Measurements from ENCODE around the gene USP34.

Gene USP34

DNA sequence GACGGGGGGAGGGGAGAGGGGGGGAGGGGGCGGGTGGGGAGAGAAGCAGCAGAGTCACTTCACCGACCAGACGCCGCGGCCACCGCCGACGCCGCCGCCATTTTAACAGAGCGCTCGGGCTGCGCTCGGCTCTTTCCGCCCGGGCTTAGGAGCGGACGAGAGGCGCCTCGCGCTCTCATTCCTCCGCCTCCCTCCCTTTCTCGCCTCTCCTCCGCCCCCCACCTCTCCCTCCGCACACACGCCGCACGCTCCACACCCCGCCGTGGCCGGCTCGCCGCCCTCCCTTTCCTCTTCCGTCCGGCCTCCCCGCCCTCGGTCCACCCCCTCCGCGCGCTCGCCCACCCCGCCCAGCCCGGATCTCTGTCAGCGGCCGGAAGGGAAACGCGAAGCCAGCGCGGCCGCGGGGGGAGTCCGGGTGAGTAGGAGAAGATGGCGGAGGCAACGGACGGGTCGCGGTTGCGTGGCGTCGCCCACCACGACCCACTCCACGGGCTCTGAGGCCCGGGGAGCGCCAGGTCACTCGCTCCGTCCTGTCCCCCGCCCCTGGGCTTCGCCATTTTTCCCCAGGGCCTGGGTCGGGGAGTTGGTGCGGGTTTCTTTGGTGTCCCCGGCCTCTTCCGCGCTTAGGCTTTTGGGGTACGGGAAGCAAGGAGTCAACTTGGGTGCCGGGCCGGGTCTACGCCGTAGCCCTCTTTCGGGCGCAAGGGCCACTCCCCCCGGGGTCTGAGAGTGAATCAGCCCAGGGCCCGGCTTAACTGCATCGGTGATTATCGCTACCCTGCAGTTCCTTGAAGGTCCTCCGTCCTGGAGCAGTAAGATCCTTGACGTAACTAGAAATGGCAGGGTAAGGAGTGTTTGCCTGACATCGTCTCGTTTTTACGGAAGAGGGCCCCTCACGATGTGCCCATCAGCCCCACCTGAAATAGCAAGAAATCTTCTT, at the start of gene USP34:
USP34 (minus strand) TSS at position 123 of the 940 bp plus-strand sequence. CDS start 395 bp downstream, outside the sequence.
- TF ChIP-seq ZFP30 (CRISPR knock-in tag; IDR thresholded peaks at IDR 0.05) (no peak), CSDC2 (CRISPR knock-in tag; IDR thresholded peaks at IDR 0.05) (0 out of 2 replicates have a peak, but pooled peaks have one; percentile 42), PPARA (CRISPR knock-in tag; IDR thresholded peaks at IDR 0.05; ENCODE audit: borderline replicate concordance) (no peak), TSHZ2 (CRISPR knock-in tag; IDR thresholded peaks at IDR 0.05) (no peak)
- peak; percentile 89 for ATAC-seq

- no peak for ATAC-seq
These were observed 49.4 kb upstream of the USP34 start for GRCh38 chr2:61520261-61520660.

More at GRCh38 chr2:61520261-61520660, 49.4 kb upstream of the USP34 start:
- TF ChIP-seq ZNF8 (CRISPR knock-in tag; IDR thresholded peaks at IDR 0.05) (no peak), BACH2 (CRISPR knock-in tag; IDR thresholded peaks at IDR 0.05; ENCODE audit: borderline replicate concordance) (no peak), GLIS3 (CRISPR knock-in tag; IDR thresholded peaks at IDR 0.05) (no peak), TSHZ2 (CRISPR knock-in tag; IDR thresholded peaks at IDR 0.05) (no peak), CSDC2 (CRISPR knock-in tag; IDR thresholded peaks at IDR 0.05) (no peak), ZFP30 (CRISPR knock-in tag; IDR thresholded peaks at IDR 0.05) (no peak), TOX (CRISPR knock-in tag; IDR thresholded peaks at IDR 0.05; ENCODE audit: borderline replicate concordance) (no peak), ESRRG (CRISPR knock-in tag; IDR thresholded peaks at IDR 0.05) (no peak), ZFP3 (CRISPR knock-in tag; IDR thresholded peaks at IDR 0.05) (no peak), POU6F1 (CRISPR knock-in tag; IDR thresholded peaks at IDR 0.05; ENCODE audit: borderline replicate concordance, low read depth) (no peak), ARNTL (CRISPR knock-in tag; IDR thresholded peaks at IDR 0.05; ENCODE audit: borderline replicate concordance, low read depth) (no peak), SNAI2 (CRISPR knock-in tag; IDR thresholded peaks at IDR 0.05) (no peak), ZC3H10 (CRISPR knock-in tag; IDR thresholded peaks at IDR 0.05) (no peak), RARB (CRISPR knock-in tag; IDR thresholded peaks at IDR 0.05) (no peak), ZNF70 (CRISPR knock-in tag; IDR thresholded peaks at IDR 0.05) (no peak)
- TF ChIP-seq, protein P1, sequence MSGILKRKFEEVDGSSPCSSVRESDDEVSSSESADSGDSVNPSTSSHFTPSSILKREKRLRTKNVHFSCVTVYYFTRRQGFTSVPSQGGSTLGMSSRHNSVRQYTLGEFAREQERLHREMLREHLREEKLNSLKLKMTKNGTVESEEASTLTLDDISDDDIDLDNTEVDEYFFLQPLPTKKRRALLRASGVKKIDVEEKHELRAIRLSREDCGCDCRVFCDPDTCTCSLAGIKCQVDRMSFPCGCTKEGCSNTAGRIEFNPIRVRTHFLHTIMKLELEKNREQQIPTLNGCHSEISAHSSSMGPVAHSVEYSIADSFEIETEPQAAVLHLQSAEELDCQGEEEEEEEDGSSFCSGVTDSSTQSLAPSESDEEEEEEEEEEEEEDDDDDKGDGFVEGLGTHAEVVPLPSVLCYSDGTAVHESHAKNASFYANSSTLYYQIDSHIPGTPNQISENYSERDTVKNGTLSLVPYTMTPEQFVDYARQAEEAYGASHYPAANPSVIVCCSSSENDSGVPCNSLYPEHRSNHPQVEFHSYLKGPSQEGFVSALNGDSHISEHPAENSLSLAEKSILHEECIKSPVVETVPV (CRISPR knock-in tag; IDR thresholded peaks at IDR 0.05) = no peak
- TF ChIP-seq, protein P2, sequence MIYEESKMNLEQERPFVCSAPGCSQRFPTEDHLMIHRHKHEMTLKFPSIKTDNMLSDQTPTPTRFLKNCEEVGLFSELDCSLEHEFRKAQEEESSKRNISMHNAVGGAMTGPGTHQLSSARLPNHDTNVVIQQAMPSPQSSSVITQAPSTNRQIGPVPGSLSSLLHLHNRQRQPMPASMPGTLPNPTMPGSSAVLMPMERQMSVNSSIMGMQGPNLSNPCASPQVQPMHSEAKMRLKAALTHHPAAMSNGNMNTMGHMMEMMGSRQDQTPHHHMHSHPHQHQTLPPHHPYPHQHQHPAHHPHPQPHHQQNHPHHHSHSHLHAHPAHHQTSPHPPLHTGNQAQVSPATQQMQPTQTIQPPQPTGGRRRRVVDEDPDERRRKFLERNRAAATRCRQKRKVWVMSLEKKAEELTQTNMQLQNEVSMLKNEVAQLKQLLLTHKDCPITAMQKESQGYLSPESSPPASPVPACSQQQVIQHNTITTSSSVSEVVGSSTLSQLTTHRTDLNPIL (CRISPR knock-in tag; IDR thresholded peaks at IDR 0.05; ENCODE audit: low read depth) = no peak
